Peyer's patch (tissue), 4 donors: ENCODE measurements around the gene BMX. TPM values are rescaled to one million over a fixed set of nuclear protein-coding genes. Genes with fewer than 3 reads are reported as not detected.

ENCODE experiments used
- DNase-seq, 3 donors: peaks; one replicate each; pipeline ENCODE4 v3.0.0-alpha.2; 2017 to 2019
- H3K27ac ChIP-seq, 4 donors: fragments of 200-600 bp; sonication (generic); one replicate each; pipeline ENCODE4 v1.5.1; 2016 to 2019
- H3K27me3 ChIP-seq, 2 donors: fragments of 200-600 bp; sonication (generic); one replicate each; pipeline ENCODE4 v1.5.1; 2019
- H3K36me3 ChIP-seq, 3 donors: fragments of 200-600 bp; sonication (generic); one replicate each; pipeline ENCODE4 v1.5.1; 2016 to 2019
- H3K4me1 ChIP-seq, 4 donors: fragments of 200-600 bp; sonication (generic); one replicate each; pipeline ENCODE4 v1.5.1; 2016 to 2019
- H3K4me3 ChIP-seq, 4 donors: fragments of 200-600 bp; sonication (generic); 1 replicate in 3 of 4; 2 replicates in 1 of 4; pipeline ENCODE4 v1.5.1; 2016 to 2019; ENCODE audit warnings: mild to moderate bottlenecking in 1 of 4
- H3K9me3 ChIP-seq, 4 donors: fragments of 200-600 bp; sonication (generic); one replicate each; pipeline ENCODE4 v1.5.1; 2016 to 2019; ENCODE audit warnings: mild to moderate bottlenecking in 1 of 4
- POLR2A ChIP-seq, 2 donors: fragments of 450-650 bp; IDR thresholded peaks; one replicate each; pipeline ENCODE4 v1.5.1; 2017; ENCODE audit warnings: antibody characterized with exemption in 2 of 2, mild to moderate bottlenecking in 2 of 2, moderate library complexity in 2 of 2
- total RNA-seq, 4 donors: library from RNA; depleted of rRNA; stranded (reverse); fragments of >200 nt; gene quantifications; one replicate each; pipeline ENCODE4 v1.1.0, GENCODE V29; 2016
- TF ChIP-seq, protein P1 (sequence below), 6 experiments: fragments of 450-650 bp in 4 of 6; fragments of 200-600 bp in 2 of 6; sonication (generic) in 1 of 6; IDR thresholded peaks; one replicate each; pipeline ENCODE4 v1.5.1; 2017 to 2019; ENCODE audit warnings: antibody characterized with exemption in 6 of 6, mild to moderate bottlenecking in 3 of 6, moderate library complexity in 1 of 6

Gene BMX
- total RNA-seq, 4 donors from 2014 or later: 2.5 to 5.8 (median 4.0) TPM

DNA sequence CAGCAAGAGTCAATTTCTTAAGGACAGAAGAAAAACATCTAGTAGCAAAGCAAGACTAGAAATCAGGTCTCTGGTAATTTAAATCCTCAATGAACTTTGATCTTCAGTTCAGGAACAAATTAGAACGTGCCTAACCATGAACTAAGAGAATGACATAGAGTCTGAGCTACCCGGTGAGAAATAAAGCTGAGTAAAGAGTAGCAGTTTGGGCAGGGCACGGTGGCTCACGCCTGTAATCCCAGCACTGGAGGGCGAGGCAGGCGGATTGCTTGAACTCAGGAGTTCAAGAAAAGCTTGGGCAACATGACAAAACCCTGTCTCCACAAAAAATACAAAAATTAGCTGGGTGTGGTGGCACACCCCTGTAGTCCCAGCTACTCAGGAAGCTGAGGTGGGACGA lies 62.4 kb downstream of the BMX start:
- no peak overlapping the region for H3K4me3 ChIP-seq
- no peaks in the 10 kb centered on the region for H3K27me3 ChIP-seq
- no peak for DNase-seq
- H3K36me3 ChIP-seq: no peaks in the 10 kb centered on the region
- H3K4me1 ChIP-seq: no peaks in the 10 kb centered on the region
- peak overlapping the region in 1 of 4 donors; percentile 3 for H3K27ac ChIP-seq
- no peaks in the 10 kb centered on the region for H3K9me3 ChIP-seq
- TF ChIP-seq, protein P1, sequence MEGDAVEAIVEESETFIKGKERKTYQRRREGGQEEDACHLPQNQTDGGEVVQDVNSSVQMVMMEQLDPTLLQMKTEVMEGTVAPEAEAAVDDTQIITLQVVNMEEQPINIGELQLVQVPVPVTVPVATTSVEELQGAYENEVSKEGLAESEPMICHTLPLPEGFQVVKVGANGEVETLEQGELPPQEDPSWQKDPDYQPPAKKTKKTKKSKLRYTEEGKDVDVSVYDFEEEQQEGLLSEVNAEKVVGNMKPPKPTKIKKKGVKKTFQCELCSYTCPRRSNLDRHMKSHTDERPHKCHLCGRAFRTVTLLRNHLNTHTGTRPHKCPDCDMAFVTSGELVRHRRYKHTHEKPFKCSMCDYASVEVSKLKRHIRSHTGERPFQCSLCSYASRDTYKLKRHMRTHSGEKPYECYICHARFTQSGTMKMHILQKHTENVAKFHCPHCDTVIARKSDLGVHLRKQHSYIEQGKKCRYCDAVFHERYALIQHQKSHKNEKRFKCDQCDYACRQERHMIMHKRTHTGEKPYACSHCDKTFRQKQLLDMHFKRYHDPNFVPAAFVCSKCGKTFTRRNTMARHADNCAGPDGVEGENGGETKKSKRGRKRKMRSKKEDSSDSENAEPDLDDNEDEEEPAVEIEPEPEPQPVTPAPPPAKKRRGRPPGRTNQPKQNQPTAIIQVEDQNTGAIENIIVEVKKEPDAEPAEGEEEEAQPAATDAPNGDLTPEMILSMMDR (IDR thresholded peaks at IDR 0.05): no peak

DNA sequence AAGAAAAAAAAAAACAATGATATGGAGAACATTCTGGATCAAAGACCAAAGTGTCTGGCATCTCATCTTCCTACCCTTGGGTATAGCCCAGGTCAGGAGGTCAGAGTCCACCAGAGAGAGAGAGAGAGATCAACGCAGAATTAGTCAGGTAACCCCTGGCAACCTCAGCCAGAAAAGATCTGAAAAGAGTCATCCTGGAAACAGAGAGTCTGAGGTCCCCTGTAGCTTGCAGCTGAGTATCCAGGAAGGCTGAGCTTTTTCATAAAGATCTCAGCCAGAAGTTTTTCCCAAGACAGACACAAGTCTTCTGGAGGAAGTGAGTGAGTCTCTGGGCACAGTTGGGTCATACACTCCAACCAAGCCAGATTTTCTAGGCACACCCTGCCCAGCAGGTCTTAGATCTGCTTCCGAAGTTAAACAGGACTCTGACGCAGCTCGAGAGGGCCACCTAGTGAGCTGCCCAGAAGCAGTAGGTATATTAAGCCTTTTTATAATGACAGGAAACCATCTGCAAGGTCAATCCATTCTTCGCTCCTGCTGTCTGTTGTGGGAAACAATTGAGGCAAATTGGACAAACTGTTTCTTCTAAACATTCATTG lies 64.5 kb downstream of the BMX start:
- Histone ChIP-seq H3K27ac (peak overlapping the region in 1 of 4 donors; percentile 25), H3K4me3 (no peak overlapping the region), H3K27me3 (no peaks in the 10 kb centered on the region), H3K9me3 (no peaks in the 10 kb centered on the region), H3K36me3 (no peaks in the 10 kb centered on the region), H3K4me1 (no peaks in the 10 kb centered on the region)
- no peak for TF ChIP-seq POLR2A (IDR thresholded peaks at IDR 0.05)
- TF ChIP-seq, protein P1 (IDR thresholded peaks at IDR 0.05): peak in 4 of 6 experiments; percentile 18 to 63 (median 55)
- DNase-seq: peak in 2 of 3 donors; percentile 57 to 69

DNA sequence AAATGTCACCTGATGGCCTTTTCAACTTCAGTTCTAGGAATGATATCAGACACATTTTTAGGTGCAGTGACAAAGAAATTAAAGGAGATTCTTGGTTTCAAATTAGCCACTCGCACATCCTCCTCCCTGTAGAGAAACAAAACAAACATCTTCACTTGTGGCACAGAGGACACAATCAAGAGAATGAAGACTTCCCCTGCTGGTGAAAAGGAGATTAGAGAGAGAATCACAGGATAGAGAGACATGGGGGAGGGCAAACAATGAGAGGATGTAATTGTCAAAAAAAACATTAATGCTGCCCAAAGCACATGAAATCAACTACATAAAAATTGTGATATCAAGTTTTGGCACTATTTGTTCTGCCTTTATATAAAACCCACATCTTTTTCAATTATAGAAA lies 65.6 kb downstream of the BMX start:
- TF ChIP-seq POLR2A (IDR thresholded peaks at IDR 0.05): no peak
- TF ChIP-seq, protein P1 (IDR thresholded peaks at IDR 0.05): no peak
- Histone ChIP-seq H3K9me3 (no peaks in the 10 kb centered on the region), H3K36me3 (no peaks in the 10 kb centered on the region), H3K4me1 (no peaks in the 10 kb centered on the region), H3K4me3 (no peak overlapping the region), H3K27ac (no peak overlapping the region), H3K27me3 (no peaks in the 10 kb centered on the region)
- DNase-seq: no peak

DNA sequence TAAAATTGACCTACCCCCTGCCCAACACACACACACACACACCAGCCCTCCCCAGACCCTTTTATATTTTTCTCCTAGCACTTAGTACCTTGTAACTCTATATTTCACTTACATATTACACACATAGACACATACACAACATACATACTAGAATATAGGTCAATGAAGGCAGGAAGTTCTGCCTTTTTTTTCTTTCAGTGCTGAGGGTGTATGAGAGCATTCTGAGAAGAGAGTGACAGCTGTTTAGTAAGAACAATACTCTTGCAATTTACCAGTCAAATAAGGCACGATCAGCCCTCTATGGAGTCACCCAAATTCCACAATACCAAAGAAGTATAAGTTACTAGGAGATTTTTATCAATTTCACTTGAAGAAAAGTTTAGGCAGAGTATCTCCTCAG lies 66.7 kb downstream of the BMX start:
- H3K36me3 ChIP-seq: no peaks in the 10 kb centered on the region
- TF ChIP-seq, protein P1 (IDR thresholded peaks at IDR 0.05): no peak
- TF ChIP-seq POLR2A (IDR thresholded peaks at IDR 0.05): no peak
- no peak for DNase-seq
- no peak overlapping the region for H3K4me3 ChIP-seq
- H3K4me1 ChIP-seq: no peaks in the 10 kb centered on the region
- H3K27ac ChIP-seq: no peak overlapping the region
- no peaks in the 10 kb centered on the region for H3K27me3 ChIP-seq
- no peaks in the 10 kb centered on the region for H3K9me3 ChIP-seq

DNA sequence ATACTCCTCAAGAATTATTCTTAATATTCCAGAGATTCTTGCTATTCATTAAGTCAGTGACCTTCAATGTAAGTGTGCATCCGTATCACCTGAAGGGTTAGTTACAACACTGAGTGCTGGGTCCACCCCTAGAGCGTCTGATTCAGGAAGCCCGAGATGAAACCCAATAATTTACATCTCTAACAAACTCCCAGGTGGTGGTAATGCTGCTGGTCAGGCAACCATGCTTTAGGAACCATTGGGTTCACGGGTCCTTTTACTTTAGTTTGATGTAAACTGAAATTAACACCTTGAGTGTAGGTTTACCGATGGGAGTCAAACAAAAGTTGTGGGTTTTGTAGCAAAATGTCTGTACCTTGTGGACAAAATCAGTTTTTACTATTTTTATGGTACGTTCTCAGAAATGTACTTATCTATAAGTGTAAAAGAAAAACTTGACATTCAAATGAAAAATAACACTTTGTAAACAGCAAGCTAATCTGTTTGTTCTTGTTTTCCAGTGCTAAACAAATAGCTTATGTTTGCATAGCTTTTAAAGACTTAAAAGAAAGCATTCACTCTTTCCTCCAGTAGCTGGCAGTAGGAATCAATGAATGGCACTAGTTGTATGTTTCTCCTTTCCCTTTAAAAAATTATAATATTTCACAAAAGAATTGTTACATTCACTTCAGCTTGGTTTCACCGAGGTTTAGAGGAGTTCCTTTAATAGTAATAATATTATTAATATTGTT lies 67.4 kb downstream of the BMX start:
- no peak for TF ChIP-seq POLR2A (IDR thresholded peaks at IDR 0.05)
- TF ChIP-seq, protein P1 (IDR thresholded peaks at IDR 0.05): peak in 1 of 6 experiments; percentile 6
- DNase-seq: no peak
- Histone ChIP-seq H3K4me1 (no peaks in the 10 kb centered on the region), H3K36me3 (no peaks in the 10 kb centered on the region), H3K27me3 (no peaks in the 10 kb centered on the region), H3K4me3 (no peak overlapping the region), H3K9me3 (no peaks in the 10 kb centered on the region), H3K27ac (no peak overlapping the region)
